ENCODE data around the gene BRD2.

The BRD2 gene

GRCh38 chr6:32977272-32977952, 9.0 kb downstream of the BRD2 start:
- DNase-seq (ENCODE audit: low read depth): no peak
- no peak for TF ChIP-seq CTCF (IDR thresholded peaks at IDR 0.05; ENCODE audit: control insufficient read depth, extremely low read depth, insufficient read depth)
- H3K4me3 ChIP-seq (ENCODE audit: low read depth, low read length): no peak overlapping the region

- no peak for TF ChIP-seq CTCF (IDR thresholded peaks at IDR 0.05; ENCODE audit: control insufficient read depth, extremely low read depth, insufficient read depth)
- no peak overlapping the region for H3K4me3 ChIP-seq (ENCODE audit: low read depth, low read length)
- no peak for DNase-seq (ENCODE audit: low read depth)
Measured at GRCh38 chr6:32977953-32978324, 9.5 kb downstream of the BRD2 start.

- no peak for DNase-seq (ENCODE audit: low read depth)
Measured at GRCh38 chr6:32979720-32980487, 11.5 kb downstream of the BRD2 start.

GRCh38 chr6:32980488-32981038, 12.2 kb downstream of the BRD2 start:
- DNase-seq (ENCODE audit: low read depth): no peak
- no peak overlapping the region for H3K4me3 ChIP-seq (ENCODE audit: low read depth, low read length)
- no peak for TF ChIP-seq CTCF (IDR thresholded peaks at IDR 0.05; ENCODE audit: control insufficient read depth, extremely low read depth, insufficient read depth)

More at GRCh38 chr6:32979720-32980487, 11.5 kb downstream of the BRD2 start:
- no peak for TF ChIP-seq CTCF (IDR thresholded peaks at IDR 0.05; ENCODE audit: control insufficient read depth, extremely low read depth, insufficient read depth)
- H3K4me3 ChIP-seq (ENCODE audit: low read depth, low read length): no peak overlapping the region

- DNase-seq (ENCODE audit: low read depth): no peak
- no peak for TF ChIP-seq CTCF (IDR thresholded peaks at IDR 0.05; ENCODE audit: control insufficient read depth, extremely low read depth, insufficient read depth)
Measured at GRCh38 chr6:32982084-32982701, 13.8 kb downstream of the BRD2 start.

GRCh38 chr6:32982702-32983492, 14.5 kb downstream of the BRD2 start:
- no peak for DNase-seq (ENCODE audit: low read depth)
- H3K4me3 ChIP-seq (ENCODE audit: low read depth, low read length): no peak overlapping the region
- no peak for TF ChIP-seq CTCF (IDR thresholded peaks at IDR 0.05; ENCODE audit: control insufficient read depth, extremely low read depth, insufficient read depth)

More at GRCh38 chr6:32982084-32982701, 13.8 kb downstream of the BRD2 start:
- H3K4me3 ChIP-seq (ENCODE audit: low read depth, low read length): no peak overlapping the region

Data from LNCaP clone FGC (cell line).